GM18505 (cell line): Measurements from ENCODE around the gene TNIK.

Experiments used
- ATAC-seq: cut with Tn5 transposase; IDR thresholded peaks from one replicate; pipeline ENCODE4 v1.9.1; 2021; ENCODE audit not compliant: unreplicated experiment
- POLR2A ChIP-seq: IDR thresholded peaks from 4 replicates; pipeline ENCODE4 v1.6.1; 2011; ENCODE audit warnings: borderline replicate concordance; ENCODE audit not compliant: insufficient read depth, insufficient read length; ENCODE audit errors: extremely low read depth

TNIK gene

DNA sequence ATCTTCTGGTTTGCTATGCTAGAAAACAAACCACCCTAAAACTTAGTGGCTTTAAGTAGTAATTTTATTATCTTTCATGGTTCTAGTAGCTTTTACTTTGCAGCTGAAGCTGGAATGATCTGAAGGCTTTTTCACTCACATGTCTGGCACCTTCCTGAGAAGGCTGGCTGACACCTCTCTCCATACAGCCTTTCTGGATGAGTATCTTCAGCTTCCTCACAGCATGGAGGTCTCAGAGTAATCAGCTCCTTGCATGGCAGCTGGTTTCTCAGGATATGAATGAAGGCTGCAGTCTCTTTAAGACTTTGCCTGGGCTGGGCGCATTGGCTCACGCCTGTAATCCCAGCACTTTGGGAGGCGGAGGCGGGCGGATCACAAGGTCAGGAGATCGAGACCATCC is 50.0 kb downstream of the TNIK start:
- no peak for ATAC-seq
- no peak for TF ChIP-seq POLR2A

DNA sequence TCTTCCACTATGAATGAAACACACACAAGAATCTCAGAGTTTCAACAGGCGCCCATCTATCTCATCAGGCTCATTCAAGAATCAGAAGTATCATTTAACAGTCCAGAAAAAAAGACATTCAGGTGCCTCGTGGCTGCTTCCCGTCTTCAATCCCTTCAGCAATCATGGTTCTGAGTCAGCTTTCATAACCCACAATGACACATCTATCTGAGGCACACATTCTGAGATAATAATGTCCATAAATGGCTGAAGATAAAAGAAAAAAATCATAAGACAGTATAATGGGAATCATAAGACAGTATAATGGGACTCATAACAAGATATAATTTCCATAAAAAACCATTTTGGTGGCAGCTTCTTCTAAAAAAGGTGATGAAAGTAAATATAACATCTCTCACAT is 52.4 kb downstream of the TNIK start:
- no peak for TF ChIP-seq POLR2A
- ATAC-seq = no peak

DNA sequence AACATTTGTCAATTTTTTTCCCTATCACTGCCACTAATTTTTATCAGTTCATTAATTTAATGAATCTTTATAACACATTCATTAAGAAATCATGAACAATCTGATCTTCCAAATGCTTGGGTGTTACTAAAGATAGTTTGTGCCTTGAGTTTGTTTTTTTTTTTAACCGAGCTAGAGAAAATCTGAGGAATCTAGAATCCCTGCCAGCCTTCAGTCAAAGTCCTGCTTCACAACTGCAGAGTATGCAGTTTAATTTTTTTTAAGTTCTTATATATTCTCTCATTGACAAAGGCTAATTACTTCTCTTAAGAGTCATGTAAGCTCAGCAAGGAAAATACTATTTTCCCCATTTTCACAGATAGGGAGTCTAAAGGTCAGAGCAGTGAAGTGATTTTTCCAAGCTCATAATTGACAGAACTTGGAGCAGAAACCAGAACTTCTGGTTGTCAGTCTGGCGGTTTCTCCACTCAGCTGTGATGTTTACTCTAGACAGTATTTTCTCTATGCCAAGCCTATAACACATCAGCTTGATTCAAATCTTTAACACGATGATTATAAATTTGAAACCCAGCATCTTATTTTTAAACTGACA is 55.7 kb downstream of the TNIK start:
- no peak for ATAC-seq
- TF ChIP-seq POLR2A = no peak

DNA sequence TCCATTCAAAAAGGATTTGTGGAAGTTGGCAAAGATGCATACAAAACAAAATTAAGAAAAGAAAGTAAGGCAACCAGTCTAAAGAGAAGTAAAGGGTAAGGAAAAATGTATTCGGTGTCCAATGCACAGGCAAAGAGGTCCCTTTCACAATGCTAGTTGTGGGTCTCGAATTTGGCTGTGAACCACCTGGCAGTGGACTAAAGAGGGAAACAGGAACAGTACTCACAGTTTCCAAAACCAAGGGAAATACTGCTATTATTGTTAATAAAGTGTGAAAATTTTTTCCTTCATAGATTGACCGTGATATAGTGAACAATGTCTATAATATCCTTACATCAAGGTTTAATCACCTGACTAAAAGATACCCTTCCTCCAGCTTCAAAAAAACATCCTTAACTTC is 57.9 kb downstream of the TNIK start:
- no peak for TF ChIP-seq POLR2A
- ATAC-seq = no peak

DNA sequence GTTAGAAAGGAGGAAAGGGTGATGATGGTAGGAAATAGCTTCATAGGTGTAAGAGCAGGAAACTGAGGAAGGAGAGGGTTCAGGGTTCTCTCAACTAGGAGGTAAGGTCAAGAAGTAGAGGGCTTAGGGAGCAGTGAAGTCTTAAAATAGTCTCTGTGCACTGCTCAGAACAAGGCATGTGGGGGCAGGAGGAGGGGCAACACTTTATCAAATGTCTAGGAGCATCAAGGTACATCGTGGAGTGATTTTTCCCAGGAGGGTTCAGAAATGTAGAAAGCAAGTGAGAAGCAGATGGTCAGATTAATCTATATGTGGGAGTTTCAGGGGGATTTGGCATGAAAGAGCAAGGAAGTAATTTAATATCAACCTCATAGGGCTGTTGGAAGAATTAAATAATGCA is 58.8 kb downstream of the TNIK start:
- TF ChIP-seq POLR2A = no peak
- no peak for ATAC-seq

DNA sequence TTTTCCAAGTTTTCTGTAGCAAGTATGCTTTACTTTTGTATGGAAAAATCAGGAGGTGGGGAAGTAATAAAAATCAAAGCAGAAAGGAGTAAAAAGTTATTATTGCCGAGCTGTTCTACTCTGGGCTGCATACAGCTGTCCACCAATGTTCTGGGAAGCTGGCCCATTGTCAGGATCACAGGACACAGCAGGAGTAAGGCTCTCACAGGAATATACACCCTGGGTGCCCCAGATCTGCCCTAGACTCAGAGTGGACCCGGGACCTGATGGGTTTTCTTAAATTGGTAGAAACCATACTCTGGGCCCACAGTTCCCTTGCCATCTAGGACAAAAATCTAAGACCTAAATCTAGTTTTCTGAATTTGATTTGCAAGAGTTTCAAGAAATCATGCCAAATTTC is 60.4 kb downstream of the TNIK start:
- TF ChIP-seq POLR2A = no peak
- no peak for ATAC-seq

DNA sequence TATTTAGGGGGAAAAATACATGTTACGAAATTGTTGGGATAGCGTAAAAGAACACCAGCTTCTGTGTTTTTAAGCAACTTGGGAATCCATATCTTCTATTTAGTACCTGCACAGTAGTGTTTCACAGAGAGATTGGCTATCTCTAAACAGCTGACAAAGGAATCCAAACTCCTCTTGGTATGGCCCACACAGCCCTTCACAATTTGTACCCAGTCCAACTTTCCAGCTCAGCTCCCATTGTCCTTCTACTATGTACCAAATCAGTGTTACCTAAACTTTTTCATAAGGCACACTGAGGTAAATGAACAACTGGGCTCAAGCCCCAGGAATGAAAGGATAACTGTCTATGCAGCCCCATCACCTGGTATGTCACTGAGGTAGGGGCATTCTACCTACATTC is 61.9 kb downstream of the TNIK start:
- no peak for TF ChIP-seq POLR2A
- ATAC-seq = no peak

DNA sequence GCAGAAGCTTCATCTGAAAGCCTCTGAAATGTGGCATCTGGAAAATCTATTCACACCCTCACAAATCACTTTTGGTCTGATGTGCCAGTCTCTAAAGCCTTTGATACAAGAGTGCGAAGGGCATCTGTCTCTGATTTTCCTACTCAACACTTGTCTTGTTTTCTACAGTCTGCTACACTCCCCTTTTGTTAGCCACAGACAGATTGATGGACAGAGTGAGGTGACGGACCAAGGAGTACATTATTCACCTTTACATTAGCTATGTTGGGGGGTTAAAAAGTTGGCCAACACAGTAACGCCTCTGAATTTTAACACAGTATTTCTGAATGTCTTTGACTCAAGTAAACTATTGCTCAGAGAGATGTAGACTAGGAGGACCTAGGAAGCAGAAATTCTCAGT is 63.1 kb downstream of the TNIK start:
- no peak for TF ChIP-seq POLR2A
- no peak for ATAC-seq

DNA sequence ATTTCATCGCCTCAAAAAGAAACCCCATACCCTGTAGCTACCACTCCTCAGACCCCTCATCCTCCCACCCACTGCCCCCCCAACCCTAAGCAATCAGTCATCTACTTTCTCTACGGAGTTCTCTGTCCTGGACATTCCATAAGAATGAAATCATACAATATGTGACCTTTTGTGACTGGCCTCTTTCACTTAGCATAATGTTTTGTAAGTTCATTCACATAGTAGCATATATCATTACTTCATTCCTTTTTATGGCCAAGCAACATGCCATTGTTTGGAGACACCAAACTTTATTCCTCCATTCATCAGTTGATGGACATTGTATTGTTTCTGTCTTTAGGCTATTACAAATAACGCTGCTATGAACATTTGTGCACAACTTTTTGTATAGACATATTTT is 64.2 kb downstream of the TNIK start:
- ATAC-seq = no peak
- no peak for TF ChIP-seq POLR2A

DNA sequence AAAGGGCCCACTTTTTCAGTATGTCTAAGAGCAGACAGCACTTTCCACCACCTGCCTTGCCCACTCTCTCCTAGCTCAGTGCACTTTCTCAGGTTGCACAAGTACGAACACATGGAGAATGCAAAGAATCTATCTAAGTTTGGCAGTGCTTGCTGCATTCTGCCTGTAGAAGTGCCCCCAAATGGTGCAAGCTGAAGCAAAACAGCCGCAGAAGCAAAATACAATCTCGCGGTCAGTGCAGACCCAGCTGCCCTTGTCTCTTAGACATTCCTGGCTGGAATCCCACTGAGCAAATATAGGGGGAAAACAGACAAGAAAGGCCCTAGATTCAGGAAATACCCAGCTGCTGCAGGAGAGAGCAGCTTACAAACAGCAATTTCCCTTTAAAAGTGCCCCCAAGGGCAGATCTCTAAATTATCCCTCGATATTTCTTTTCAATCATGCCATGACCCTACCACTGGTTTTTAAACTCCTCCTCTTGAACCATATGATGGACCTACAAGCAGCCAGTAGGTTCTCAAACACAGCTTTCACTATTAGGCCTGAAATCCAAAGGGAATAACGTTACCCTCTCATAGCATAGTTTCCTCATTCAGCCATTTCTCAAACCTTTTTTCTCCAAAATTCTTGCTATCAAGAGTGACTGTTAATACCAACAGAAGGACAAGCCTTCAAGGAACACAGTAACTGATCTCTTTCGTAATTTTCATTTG is 67.0 kb downstream of the TNIK start:
- no peak for ATAC-seq
- TF ChIP-seq POLR2A = no peak

DNA sequence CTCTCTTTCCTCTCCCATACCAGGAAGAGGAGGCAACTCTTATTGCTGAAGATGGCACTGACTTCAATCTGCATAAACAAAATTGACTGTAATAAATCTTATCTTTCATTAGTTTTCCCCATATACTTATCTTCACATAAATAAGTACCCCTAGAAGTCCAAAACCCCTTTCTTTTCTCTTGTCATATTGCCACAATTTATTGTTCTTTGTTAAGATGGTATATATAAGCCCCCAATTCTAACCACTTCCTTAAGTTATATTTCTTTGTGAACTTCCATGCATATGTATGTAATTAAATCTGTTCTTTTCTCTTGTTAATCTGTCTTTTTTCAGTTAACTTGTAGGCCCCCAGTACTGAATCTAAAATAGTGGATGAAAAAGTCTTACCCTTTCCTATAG is 68.8 kb downstream of the TNIK start:
- no peak for ATAC-seq
- no peak for TF ChIP-seq POLR2A

DNA sequence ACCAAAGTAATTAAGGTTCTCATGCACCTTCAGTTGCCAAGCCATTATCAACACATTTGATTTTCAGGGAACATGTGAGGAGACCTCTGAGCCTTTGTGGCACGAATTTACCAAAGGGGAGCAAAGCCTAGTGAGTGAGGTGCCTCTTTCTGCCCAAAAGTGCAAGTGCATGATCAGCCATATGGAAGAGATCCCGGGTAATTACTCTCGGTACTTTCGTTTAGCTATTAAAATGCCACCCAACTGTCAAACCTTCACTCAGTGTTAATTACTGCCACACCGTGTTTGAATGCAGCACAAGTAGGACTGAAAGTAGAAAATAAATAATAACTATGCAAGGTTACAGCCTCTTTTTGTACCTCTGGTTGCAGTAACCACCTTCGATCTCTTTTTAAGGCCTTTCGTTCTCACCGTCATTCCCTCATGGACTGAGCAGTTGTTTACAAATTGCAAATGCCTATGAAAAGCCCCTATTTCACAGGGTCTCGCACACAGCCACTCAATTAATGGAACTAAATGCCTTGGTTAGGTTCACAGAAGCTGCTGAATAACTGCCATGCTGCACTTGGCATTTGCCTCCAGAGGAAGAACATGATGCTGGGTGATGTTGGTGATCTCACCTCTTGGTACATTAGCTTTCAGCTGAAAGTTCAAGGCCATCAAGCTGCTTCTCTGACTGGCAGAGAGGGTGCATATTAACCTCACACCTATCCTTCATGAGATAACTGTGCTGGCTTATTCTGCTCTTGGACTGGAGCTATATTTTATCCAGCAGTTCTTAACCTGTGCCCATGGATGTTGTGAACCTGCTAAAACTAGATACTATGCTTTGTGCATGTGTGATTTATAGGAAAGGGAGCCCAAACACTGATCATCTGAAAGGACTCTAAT is 69.9 kb downstream of the TNIK start:
- no peak for ATAC-seq
- no peak for TF ChIP-seq POLR2A

DNA sequence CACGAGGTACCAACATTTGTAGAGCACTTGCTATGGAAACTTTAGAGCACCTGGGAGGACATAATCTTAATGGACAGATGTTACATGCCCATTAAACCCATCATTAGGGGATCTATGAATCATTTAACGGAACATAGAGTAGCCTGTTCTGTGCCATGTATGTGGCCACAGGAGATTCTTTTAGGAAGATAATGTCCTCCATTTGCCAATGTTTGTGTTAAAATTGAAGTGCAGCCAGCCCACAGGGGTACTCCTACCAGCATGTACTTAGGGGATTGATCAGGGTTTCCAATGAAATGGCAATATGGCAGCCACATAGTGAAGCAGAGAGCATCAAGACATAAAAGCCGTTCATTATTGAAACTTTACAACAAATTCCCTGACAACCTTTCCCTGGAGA is 70.7 kb downstream of the TNIK start:
- no peak for ATAC-seq
- TF ChIP-seq POLR2A = no peak

DNA sequence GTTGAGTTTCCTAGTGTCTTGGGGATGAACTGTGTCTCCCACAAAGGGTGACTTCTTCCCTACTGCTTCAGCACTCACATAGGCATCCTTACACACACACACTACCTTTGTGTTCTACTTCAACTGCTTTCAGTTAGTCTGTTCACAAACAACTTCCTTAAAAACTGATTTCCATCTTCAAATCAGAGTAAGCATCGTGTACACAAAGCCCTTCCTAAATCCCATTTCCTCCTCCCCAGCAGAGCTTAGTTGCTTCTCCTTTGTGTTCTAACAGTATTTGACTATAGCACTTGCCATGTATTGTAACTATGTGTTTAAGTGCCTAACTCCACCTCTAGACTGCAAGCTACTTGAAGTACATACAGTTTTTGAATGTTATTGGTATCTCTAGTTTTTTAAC is 71.7 kb downstream of the TNIK start:
- no peak for TF ChIP-seq POLR2A
- no peak for ATAC-seq
